Neuronal stem cell (in vitro differentiated cells): ENCODE data around the gene CYP26A1.

ENCODE experiments used
- DNase-seq: peaks from one replicate; pipeline ENCODE4 v3.0.0-alpha.2; 2013; ENCODE audit warnings: low spot score
- H2AFZ ChIP-seq: one replicate; pipeline ENCODE4 v1.6.1; 2013; ENCODE audit warnings: mild to moderate bottlenecking, low read length, inconsistent platforms
- H2AK5ac ChIP-seq: 2 replicates; pipeline ENCODE4 v1.6.1; 2013; ENCODE audit warnings: low read depth, mild to moderate bottlenecking, inconsistent platforms, low read length, moderate library complexity, mixed read lengths
- H2BK120ac ChIP-seq: 2 replicates; pipeline ENCODE4 v1.6.1; 2013; ENCODE audit warnings: low read depth, mild to moderate bottlenecking, inconsistent platforms, low read length, moderate library complexity, mixed read lengths
- H2BK12ac ChIP-seq: one replicate; pipeline ENCODE4 v1.6.1; 2013; ENCODE audit warnings: low read length, inconsistent platforms
- H2BK15ac ChIP-seq: 2 replicates; pipeline ENCODE4 v1.6.1; 2013; ENCODE audit warnings: mild to moderate bottlenecking, low read length, inconsistent platforms, mixed read lengths
- H2BK5ac ChIP-seq: one replicate; pipeline ENCODE4 v1.6.1; 2013; ENCODE audit warnings: inconsistent platforms, mild to moderate bottlenecking, low read length, moderate library complexity
- H3K14ac ChIP-seq: one replicate; pipeline ENCODE4 v1.6.1; 2013; ENCODE audit warnings: low read length, inconsistent platforms
- H3K18ac ChIP-seq: 2 replicates; pipeline ENCODE4 v1.6.1; 2013; ENCODE audit warnings: low read length, inconsistent platforms
- H3K23ac ChIP-seq: 2 replicates; pipeline ENCODE4 v1.6.1; 2013; ENCODE audit warnings: low read depth, mild to moderate bottlenecking, mixed read lengths, low read length, inconsistent platforms; ENCODE audit not compliant: poor library complexity
- H3K27ac ChIP-seq: replicated peaks from 3 replicates; pipeline ENCODE4 v1.5.1; 2013; ENCODE audit warnings: low read length, inconsistent platforms
- H3K27me3 ChIP-seq, 3 experiments: 2 replicates each; pipeline ENCODE4 v1.6.1; 2013; ENCODE audit warnings: low read length in 3 of 3, mild to moderate bottlenecking in 2 of 3, inconsistent platforms in 1 of 3, low read depth in 1 of 3, mixed read lengths in 1 of 3, moderate library complexity in 1 of 3; ENCODE audit not compliant: control insufficient read depth in 3 of 3, insufficient read depth in 3 of 3
- H3K36me3 ChIP-seq, 2 donors: replicated peaks in 1 of 2; 2 replicates each; pipeline ENCODE4 v1.6.1; 2013; ENCODE audit warnings: low read length in 2 of 2; ENCODE audit not compliant: control insufficient read depth in 2 of 2, insufficient read depth in 2 of 2
- H3K4ac ChIP-seq: 2 replicates; pipeline ENCODE4 v1.6.1; 2013; ENCODE audit warnings: inconsistent platforms, mild to moderate bottlenecking, low read length, moderate library complexity
- H3K4me1 ChIP-seq, 2 donors: 1 replicate in 1 of 2; 2 replicates in 1 of 2; pipeline ENCODE4 v1.6.1; 2013; ENCODE audit warnings: low read length in 2 of 2, low read depth in 1 of 2; ENCODE audit not compliant: control insufficient read depth in 2 of 2, insufficient read depth in 1 of 2
- H3K4me2 ChIP-seq: one replicate; pipeline ENCODE4 v1.6.1; 2013; ENCODE audit warnings: mild to moderate bottlenecking, low read length, inconsistent platforms; ENCODE audit not compliant: insufficient read depth, poor library complexity, severe bottlenecking
- H3K4me3 ChIP-seq, 2 donors: 2 replicates each; pipeline ENCODE4 v1.5.1; 2013; ENCODE audit warnings: low read length in 2 of 2, mild to moderate bottlenecking in 2 of 2, inconsistent platforms in 1 of 2, moderate library complexity in 1 of 2
- H3K79me1 ChIP-seq: one replicate; pipeline ENCODE4 v1.6.1; 2013; ENCODE audit warnings: low read depth, mild to moderate bottlenecking, inconsistent platforms, low read length, moderate library complexity
- H3K9ac ChIP-seq: one replicate; pipeline ENCODE4 v1.6.1; 2013; ENCODE audit warnings: mild to moderate bottlenecking, low read depth, low read length, inconsistent platforms; ENCODE audit not compliant: poor library complexity
- H3K9me3 ChIP-seq, 2 donors: replicated peaks in 1 of 2; 2 replicates each; pipeline versions ENCODE3 to v1.6.1; 2013; ENCODE audit warnings: low read length in 2 of 2, mild to moderate bottlenecking in 2 of 2, inconsistent platforms in 1 of 2, low read depth in 1 of 2, mixed read lengths in 1 of 2, moderate library complexity in 1 of 2; ENCODE audit not compliant: control insufficient read depth in 2 of 2, insufficient read depth in 1 of 2
- H4K8ac ChIP-seq: one replicate; pipeline ENCODE4 v1.6.1; 2013; ENCODE audit warnings: low read depth, mild to moderate bottlenecking, inconsistent platforms, low read length, moderate library complexity
- H4K91ac ChIP-seq: one replicate; pipeline ENCODE4 v1.6.1; 2013; ENCODE audit warnings: low read length, low read depth, mild to moderate bottlenecking, inconsistent platforms; ENCODE audit not compliant: poor library complexity
- WGBS, 2 donors: extraction: QIAGEN DNeasy Blood & Tissue Kit; methylation state at CpG; one replicate each; pipeline ENCODE4 v1.1.7; 2013; ENCODE audit warnings: missing lambda C conversion rate in 2 of 2, mixed read lengths in 1 of 2; ENCODE audit not compliant: insufficient read length in 2 of 2, insufficient replicate concordance in 1 of 2; ENCODE audit errors: extremely low coverage in 2 of 2; 5-methylcytosine and 5-hydroxymethylcytosine counted together

Gene CYP26A1

DNA sequence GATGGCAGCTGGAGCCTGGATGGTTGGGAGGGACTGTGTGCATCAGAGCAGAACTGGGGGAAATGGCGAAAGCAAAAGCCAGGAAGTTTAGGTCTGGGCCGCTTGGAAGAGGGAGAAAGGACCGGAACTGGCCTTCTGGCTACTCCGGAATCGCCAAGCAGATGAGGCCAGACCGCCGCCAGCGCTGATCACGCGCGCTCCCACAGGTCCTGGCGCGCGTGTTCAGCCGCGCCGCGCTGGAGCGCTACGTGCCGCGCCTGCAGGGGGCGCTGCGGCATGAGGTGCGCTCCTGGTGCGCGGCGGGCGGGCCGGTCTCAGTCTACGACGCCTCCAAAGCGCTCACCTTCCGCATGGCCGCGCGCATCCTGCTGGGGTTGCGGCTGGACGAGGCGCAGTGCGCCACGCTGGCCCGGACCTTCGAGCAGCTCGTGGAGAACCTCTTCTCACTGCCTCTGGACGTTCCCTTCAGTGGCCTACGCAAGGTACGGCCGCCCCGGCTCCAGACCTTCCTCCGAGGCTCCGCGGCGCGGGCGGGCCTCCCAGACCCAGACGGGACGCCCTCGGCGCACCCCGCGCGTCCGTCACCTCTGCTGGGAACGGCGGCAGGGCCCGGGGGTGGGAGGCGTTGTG lies 11.1 kb upstream of the CYP26A1 start:
- Histone ChIP-seq H3K18ac (peak overlapping the region; percentile 55), H3K27me3 (peaks cover 0 to 83% (median 67%) of the 10 kb centered on the region in 3 experiments), H3K9me3 (peaks cover 7 to 24% of the 10 kb centered on the region in 2 donors), H2BK12ac (no peak overlapping the region), H2BK5ac (no peak overlapping the region), H2BK15ac (no peak overlapping the region), H3K79me1 (no peaks in the 10 kb centered on the region), H3K4me3 (peak overlapping the region in 1 of 2 donors; percentile 49), H3K4me1 (peaks cover 0 to 6% of the 10 kb centered on the region in 2 donors), H2AK5ac (peak overlapping the region; percentile 31), H2AFZ (no peak overlapping the region), H2BK120ac (no peak overlapping the region), H4K91ac (no peak overlapping the region), H3K23ac (peak overlapping the region; percentile 37), H4K8ac (no peak overlapping the region), H3K9ac (peak overlapping the region; percentile 68), H3K14ac (no peak overlapping the region), H3K4ac (no peak overlapping the region), H3K4me2 (peak overlapping the region; percentile 47), H3K36me3 (peaks cover 2 to 35% of the 10 kb centered on the region in 2 donors), H3K27ac (no peak overlapping the region)
- DNase-seq = no peak
- no CpG with 5 or more reads among the region's 68 CpGs for WGBS, 2 donors

- Histone ChIP-seq H3K4me3 (peak overlapping the region in 1 of 2 donors; percentile 49), H3K14ac (no peak overlapping the region), H3K36me3 (peaks cover 0 to 30% of the 10 kb centered on the region in 2 donors), H3K9ac (peak overlapping the region; percentile 68), H2BK15ac (no peak overlapping the region), H2BK5ac (no peak overlapping the region), H3K27me3 (peaks cover 5 to 90% (median 74%) of the 10 kb centered on the region in 3 experiments), H2BK12ac (no peak overlapping the region), H3K79me1 (no peaks in the 10 kb centered on the region), H3K18ac (peak overlapping the region; percentile 55), H3K4me1 (peaks cover 0 to 7% of the 10 kb centered on the region in 2 donors), H2AK5ac (peak overlapping the region; percentile 31), H2BK120ac (no peak overlapping the region), H3K4me2 (peak overlapping the region; percentile 47), H4K8ac (no peak overlapping the region), H3K4ac (no peak overlapping the region), H4K91ac (no peak overlapping the region), H2AFZ (no peak overlapping the region), H3K23ac (peak overlapping the region; percentile 37), H3K27ac (no peak overlapping the region), H3K9me3 (peaks cover 5 to 24% of the 10 kb centered on the region in 2 donors)
- no peak for DNase-seq
- no CpG with 5 or more reads among the region's 43 CpGs for WGBS, 2 donors
Measured at GRCh38 chr10:93063144-93063976, 10.3 kb upstream of the CYP26A1 start.

DNA sequence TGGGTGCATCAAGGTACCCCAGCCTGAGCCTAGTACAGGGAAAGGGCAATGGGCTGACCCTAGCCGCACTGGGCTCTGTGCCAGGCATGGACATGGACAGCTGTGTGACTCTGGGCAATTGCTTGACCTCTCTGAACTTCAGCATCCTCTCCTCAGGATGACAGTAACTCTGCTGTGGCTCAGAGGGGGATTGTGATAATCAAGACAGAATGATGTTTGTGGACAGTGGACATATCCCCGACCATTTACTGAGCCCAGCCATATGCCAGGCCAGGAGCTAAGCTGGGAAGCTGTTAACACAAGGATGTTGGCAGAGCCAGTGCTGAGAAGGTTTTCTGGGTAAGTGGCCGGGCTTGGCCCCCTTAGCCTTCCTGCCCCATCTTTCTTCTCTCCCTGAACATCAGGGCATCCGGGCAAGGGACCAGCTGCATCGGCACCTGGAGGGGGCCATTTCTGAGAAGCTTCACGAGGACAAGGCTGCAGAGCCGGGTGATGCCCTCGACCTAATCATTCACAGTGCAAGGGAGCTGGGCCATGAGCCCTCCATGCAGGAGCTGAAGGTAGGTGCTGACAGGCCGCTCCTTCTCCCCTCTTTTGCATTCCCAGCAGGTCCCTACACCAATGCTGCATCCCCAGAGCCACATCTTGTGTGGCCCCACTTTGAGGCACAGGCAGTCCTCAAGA lies 9.6 kb upstream of the CYP26A1 start:
- Histone ChIP-seq H3K27me3 (peaks cover 13 to 98% (median 81%) of the 10 kb centered on the region in 3 experiments), H2BK12ac (no peak overlapping the region), H2AK5ac (no peak overlapping the region), H4K8ac (no peak overlapping the region), H3K4me3 (no peak overlapping the region), H3K18ac (no peak overlapping the region), H3K14ac (no peak overlapping the region), H3K9me3 (peaks cover 5 to 18% of the 10 kb centered on the region in 2 donors), H3K4me2 (no peak overlapping the region), H2BK120ac (no peak overlapping the region), H2AFZ (no peak overlapping the region), H3K9ac (no peak overlapping the region), H2BK15ac (no peak overlapping the region), H3K27ac (no peak overlapping the region), H3K4me1 (peaks cover 0 to 10% of the 10 kb centered on the region in 2 donors), H2BK5ac (no peak overlapping the region), H4K91ac (no peak overlapping the region), H3K79me1 (no peaks in the 10 kb centered on the region), H3K23ac (no peak overlapping the region), H3K4ac (no peak overlapping the region), H3K36me3 (peaks cover 0 to 23% of the 10 kb centered on the region in 2 donors)
- no CpG with 5 or more reads among the region's 9 CpGs for WGBS, 2 donors
- no peak for DNase-seq
